ENCODE results near the gene RAB20. TPM values are rescaled to one million over a fixed set of nuclear protein-coding genes. Genes with fewer than 3 reads are reported as not detected.

Gene RAB20
- total RNA-seq, 1 experiment from 2014 or later: 14.3 TPM

DNA sequence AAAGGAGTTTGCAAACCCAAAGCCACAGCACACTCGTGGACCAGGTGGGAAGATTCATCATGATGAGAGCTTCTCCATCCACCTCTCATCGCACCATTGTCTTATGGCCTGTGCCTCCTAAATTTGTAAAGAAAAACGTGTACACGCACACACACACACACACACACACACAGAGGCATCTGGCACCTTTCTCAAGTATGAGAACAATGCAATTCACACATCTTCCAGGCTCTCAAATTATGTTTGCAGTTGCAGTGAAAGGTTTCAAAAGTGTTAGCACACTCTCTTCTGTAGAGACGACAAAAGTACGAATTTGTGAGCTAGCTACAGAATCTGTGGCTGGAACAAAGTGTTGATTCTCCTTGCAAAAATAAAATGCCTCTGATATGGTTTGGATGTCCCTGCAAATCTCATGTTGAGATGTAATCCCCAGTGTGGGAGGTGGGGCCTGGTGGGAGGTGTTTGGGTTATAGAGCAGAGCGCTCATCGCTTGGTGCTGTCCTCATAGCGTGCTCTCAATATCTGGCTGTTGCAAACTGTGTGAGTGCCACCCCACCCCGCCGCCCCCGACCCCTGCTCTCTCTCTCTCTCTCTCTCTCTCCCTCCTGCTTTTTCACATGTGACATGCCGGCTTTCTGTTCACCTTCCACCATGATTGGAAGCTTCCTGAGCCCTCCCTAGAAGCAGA is 21.8 kb upstream of the RAB20 start:
- ATAC-seq (no peak), DNase-seq (ENCODE audit: low spot score) (no peak)
- peaks cover 2% of the 10 kb centered on the region; the same call in 1 of the 2 replicates for H3K4me1 Mint-ChIP-seq
- TF ChIP-seq TCF7 (CRISPR knock-in tag; IDR thresholded peaks at IDR 0.05; ENCODE audit: low read depth) (no peak), GTF2I (CRISPR knock-in tag; conservative IDR thresholded peaks at IDR 0.05) (no peak), ATF1 (CRISPR knock-in tag; IDR thresholded peaks at IDR 0.05) (no peak), CREB1 (CRISPR knock-in tag; IDR thresholded peaks at IDR 0.05) (no peak), NFYB (CRISPR knock-in tag; conservative IDR thresholded peaks at IDR 0.05; ENCODE audit: low read depth) (no peak), TP53 (CRISPR knock-in tag; IDR thresholded peaks at IDR 0.05) (no peak)
- TF ChIP-seq, protein P1, sequence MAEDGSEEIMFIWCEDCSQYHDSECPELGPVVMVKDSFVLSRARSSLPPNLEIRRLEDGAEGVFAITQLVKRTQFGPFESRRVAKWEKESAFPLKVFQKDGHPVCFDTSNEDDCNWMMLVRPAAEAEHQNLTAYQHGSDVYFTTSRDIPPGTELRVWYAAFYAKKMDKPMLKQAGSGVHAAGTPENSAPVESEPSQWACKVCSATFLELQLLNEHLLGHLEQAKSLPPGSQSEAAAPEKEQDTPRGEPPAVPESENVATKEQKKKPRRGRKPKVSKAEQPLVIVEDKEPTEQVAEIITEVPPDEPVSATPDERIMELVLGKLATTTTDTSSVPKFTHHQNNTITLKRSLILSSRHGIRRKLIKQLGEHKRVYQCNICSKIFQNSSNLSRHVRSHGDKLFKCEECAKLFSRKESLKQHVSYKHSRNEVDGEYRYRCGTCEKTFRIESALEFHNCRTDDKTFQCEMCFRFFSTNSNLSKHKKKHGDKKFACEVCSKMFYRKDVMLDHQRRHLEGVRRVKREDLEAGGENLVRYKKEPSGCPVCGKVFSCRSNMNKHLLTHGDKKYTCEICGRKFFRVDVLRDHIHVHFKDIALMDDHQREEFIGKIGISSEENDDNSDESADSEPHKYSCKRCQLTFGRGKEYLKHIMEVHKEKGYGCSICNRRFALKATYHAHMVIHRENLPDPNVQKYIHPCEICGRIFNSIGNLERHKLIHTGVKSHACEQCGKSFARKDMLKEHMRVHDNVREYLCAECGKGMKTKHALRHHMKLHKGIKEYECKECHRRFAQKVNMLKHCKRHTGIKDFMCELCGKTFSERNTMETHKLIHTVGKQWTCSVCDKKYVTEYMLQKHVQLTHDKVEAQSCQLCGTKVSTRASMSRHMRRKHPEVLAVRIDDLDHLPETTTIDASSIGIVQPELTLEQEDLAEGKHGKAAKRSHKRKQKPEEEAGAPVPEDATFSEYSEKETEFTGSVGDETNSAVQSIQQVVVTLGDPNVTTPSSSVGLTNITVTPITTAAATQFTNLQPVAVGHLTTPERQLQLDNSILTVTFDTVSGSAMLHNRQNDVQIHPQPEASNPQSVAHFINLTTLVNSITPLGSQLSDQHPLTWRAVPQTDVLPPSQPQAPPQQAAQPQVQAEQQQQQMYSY (CRISPR knock-in tag; IDR thresholded peaks at IDR 0.05): no peak
- TF ChIP-seq, protein P2, sequence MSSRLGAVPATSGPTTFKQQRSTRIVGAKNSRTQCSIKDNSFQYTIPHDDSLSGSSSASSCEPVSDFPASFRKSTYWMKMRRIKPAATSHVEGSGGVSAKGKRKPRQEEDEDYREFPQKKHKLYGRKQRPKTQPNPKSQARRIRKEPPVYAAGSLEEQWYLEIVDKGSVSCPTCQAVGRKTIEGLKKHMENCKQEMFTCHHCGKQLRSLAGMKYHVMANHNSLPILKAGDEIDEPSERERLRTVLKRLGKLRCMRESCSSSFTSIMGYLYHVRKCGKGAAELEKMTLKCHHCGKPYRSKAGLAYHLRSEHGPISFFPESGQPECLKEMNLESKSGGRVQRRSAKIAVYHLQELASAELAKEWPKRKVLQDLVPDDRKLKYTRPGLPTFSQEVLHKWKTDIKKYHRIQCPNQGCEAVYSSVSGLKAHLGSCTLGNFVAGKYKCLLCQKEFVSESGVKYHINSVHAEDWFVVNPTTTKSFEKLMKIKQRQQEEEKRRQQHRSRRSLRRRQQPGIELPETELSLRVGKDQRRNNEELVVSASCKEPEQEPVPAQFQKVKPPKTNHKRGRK (CRISPR knock-in tag; IDR thresholded peaks at IDR 0.05; ENCODE audit: borderline replicate concordance): no peak
- TF ChIP-seq, protein P3, sequence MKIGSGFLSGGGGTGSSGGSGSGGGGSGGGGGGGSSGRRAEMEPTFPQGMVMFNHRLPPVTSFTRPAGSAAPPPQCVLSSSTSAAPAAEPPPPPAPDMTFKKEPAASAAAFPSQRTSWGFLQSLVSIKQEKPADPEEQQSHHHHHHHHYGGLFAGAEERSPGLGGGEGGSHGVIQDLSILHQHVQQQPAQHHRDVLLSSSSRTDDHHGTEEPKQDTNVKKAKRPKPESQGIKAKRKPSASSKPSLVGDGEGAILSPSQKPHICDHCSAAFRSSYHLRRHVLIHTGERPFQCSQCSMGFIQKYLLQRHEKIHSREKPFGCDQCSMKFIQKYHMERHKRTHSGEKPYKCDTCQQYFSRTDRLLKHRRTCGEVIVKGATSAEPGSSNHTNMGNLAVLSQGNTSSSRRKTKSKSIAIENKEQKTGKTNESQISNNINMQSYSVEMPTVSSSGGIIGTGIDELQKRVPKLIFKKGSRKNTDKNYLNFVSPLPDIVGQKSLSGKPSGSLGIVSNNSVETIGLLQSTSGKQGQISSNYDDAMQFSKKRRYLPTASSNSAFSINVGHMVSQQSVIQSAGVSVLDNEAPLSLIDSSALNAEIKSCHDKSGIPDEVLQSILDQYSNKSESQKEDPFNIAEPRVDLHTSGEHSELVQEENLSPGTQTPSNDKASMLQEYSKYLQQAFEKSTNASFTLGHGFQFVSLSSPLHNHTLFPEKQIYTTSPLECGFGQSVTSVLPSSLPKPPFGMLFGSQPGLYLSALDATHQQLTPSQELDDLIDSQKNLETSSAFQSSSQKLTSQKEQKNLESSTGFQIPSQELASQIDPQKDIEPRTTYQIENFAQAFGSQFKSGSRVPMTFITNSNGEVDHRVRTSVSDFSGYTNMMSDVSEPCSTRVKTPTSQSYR (CRISPR knock-in tag; IDR thresholded peaks at IDR 0.05): no peak
- TF ChIP-seq, protein P4, sequence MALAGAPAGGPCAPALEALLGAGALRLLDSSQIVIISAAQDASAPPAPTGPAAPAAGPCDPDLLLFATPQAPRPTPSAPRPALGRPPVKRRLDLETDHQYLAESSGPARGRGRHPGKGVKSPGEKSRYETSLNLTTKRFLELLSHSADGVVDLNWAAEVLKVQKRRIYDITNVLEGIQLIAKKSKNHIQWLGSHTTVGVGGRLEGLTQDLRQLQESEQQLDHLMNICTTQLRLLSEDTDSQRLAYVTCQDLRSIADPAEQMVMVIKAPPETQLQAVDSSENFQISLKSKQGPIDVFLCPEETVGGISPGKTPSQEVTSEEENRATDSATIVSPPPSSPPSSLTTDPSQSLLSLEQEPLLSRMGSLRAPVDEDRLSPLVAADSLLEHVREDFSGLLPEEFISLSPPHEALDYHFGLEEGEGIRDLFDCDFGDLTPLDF (CRISPR knock-in tag; IDR thresholded peaks at IDR 0.05): no peak
- TF ChIP-seq, protein P5, sequence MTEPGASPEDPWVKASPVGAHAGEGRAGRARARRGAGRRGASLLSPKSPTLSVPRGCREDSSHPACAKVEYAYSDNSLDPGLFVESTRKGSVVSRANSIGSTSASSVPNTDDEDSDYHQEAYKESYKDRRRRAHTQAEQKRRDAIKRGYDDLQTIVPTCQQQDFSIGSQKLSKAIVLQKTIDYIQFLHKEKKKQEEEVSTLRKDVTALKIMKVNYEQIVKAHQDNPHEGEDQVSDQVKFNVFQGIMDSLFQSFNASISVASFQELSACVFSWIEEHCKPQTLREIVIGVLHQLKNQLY (CRISPR knock-in tag; IDR thresholded peaks at IDR 0.05): no peak
- no peak overlapping the region for H3K4me3 Mint-ChIP-seq
- no peak overlapping the region for H3K27ac Mint-ChIP-seq
- H3K9me3 Mint-ChIP-seq: no peaks in the 10 kb centered on the region
- H3K27me3 Mint-ChIP-seq (ENCODE audit: low read depth): no peaks in the 10 kb centered on the region
- no peaks in the 10 kb centered on the region for H3K36me3 Mint-ChIP-seq
- ChIA-PET POLR2A (no interaction called here), CTCF (interaction anchor here (0.8 kb wide), 1 partner anchor 11 kb away, joined by 3 read pairs; no protein-coding TSS in a partner anchor)

DNA sequence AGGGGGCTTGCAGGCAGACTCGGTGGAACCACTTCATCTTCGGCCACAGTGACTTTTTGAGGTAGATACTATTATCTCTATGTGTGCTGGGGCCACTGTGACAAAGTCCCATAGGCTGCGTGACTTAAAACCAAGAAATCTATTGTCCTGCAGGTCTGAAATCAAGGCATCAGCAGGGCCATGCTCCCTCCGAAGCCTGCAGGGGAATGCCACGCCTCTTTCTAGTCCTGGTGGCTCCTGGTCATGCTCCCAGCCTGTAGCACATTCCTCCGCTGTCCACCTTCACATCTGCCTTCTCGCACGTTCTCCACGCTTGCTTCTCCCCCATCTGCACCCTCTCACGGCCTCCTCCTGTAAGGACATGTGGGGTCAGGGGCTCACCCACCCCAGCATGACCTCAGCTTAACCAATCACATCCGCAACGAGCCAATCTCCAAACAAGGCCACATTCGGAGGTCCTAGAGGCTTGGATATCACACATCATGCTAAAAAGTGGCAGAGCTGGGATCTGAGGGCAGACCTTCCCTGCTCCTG is 21.0 kb upstream of the RAB20 start:
- Mint-ChIP-seq H3K4me1 (peaks cover 2% of the 10 kb centered on the region; the same call in 1 of the 2 replicates), H3K9me3 (no peaks in the 10 kb centered on the region), H3K36me3 (no peaks in the 10 kb centered on the region), H3K27me3 (ENCODE audit: low read depth) (no peaks in the 10 kb centered on the region), H3K27ac (no peak overlapping the region), H3K4me3 (no peak overlapping the region)
- DNase-seq (ENCODE audit: low spot score) (no peak), ATAC-seq (no peak; the same call in 1 of the 2 replicates)
- CTCF ChIA-PET: no interaction called here
- POLR2A ChIA-PET: no interaction called here
- TF ChIP-seq ZNF232 (CRISPR knock-in tag; IDR thresholded peaks at IDR 0.05): no peak
- TF ChIP-seq FOXP1 (CRISPR knock-in tag; IDR thresholded peaks at IDR 0.05; ENCODE audit: borderline replicate concordance): no peak
- TF ChIP-seq, protein P6, sequence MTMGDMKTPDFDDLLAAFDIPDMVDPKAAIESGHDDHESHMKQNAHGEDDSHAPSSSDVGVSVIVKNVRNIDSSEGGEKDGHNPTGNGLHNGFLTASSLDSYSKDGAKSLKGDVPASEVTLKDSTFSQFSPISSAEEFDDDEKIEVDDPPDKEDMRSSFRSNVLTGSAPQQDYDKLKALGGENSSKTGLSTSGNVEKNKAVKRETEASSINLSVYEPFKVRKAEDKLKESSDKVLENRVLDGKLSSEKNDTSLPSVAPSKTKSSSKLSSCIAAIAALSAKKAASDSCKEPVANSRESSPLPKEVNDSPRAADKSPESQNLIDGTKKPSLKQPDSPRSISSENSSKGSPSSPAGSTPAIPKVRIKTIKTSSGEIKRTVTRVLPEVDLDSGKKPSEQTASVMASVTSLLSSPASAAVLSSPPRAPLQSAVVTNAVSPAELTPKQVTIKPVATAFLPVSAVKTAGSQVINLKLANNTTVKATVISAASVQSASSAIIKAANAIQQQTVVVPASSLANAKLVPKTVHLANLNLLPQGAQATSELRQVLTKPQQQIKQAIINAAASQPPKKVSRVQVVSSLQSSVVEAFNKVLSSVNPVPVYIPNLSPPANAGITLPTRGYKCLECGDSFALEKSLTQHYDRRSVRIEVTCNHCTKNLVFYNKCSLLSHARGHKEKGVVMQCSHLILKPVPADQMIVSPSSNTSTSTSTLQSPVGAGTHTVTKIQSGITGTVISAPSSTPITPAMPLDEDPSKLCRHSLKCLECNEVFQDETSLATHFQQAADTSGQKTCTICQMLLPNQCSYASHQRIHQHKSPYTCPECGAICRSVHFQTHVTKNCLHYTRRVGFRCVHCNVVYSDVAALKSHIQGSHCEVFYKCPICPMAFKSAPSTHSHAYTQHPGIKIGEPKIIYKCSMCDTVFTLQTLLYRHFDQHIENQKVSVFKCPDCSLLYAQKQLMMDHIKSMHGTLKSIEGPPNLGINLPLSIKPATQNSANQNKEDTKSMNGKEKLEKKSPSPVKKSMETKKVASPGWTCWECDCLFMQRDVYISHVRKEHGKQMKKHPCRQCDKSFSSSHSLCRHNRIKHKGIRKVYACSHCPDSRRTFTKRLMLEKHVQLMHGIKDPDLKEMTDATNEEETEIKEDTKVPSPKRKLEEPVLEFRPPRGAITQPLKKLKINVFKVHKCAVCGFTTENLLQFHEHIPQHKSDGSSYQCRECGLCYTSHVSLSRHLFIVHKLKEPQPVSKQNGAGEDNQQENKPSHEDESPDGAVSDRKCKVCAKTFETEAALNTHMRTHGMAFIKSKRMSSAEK (CRISPR knock-in tag; IDR thresholded peaks at IDR 0.05; ENCODE audit: borderline replicate concordance): no peak
- no peak for TF ChIP-seq ETV6 (CRISPR knock-in tag; IDR thresholded peaks at IDR 0.05)
- TF ChIP-seq, protein P7, sequence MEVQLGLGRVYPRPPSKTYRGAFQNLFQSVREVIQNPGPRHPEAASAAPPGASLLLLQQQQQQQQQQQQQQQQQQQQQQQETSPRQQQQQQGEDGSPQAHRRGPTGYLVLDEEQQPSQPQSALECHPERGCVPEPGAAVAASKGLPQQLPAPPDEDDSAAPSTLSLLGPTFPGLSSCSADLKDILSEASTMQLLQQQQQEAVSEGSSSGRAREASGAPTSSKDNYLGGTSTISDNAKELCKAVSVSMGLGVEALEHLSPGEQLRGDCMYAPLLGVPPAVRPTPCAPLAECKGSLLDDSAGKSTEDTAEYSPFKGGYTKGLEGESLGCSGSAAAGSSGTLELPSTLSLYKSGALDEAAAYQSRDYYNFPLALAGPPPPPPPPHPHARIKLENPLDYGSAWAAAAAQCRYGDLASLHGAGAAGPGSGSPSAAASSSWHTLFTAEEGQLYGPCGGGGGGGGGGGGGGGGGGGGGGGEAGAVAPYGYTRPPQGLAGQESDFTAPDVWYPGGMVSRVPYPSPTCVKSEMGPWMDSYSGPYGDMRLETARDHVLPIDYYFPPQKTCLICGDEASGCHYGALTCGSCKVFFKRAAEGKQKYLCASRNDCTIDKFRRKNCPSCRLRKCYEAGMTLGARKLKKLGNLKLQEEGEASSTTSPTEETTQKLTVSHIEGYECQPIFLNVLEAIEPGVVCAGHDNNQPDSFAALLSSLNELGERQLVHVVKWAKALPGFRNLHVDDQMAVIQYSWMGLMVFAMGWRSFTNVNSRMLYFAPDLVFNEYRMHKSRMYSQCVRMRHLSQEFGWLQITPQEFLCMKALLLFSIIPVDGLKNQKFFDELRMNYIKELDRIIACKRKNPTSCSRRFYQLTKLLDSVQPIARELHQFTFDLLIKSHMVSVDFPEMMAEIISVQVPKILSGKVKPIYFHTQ (CRISPR knock-in tag; IDR thresholded peaks at IDR 0.05): no peak
